Keratinocyte (primary cell): ENCODE measurements around the gene RERE.

Source experiments
- EZH2 ChIP-seq: IDR thresholded peaks from one replicate; pipeline ENCODE4 v1.6.1; 2012; ENCODE audit warnings: inconsistent platforms, mild to moderate bottlenecking, low read length, moderate library complexity
- TF ChIP-seq, protein P1 (sequence below), 3 experiments: IDR thresholded peaks in 1 of 3; conservative IDR thresholded peaks in 1 of 3; optimal IDR thresholded peaks in 1 of 3; 2 replicates in 2 of 3; 3 replicates in 1 of 3; pipeline versions ENCODE3 to v1.5.1; 2011; ENCODE audit warnings: low read length in 3 of 3, mild to moderate bottlenecking in 3 of 3, moderate library complexity in 2 of 3, control low read depth in 1 of 3, inconsistent platforms in 1 of 3; ENCODE audit not compliant: insufficient read depth in 2 of 3; ENCODE audit errors: extremely low read depth in 1 of 3

- TF ChIP-seq, protein P1, sequence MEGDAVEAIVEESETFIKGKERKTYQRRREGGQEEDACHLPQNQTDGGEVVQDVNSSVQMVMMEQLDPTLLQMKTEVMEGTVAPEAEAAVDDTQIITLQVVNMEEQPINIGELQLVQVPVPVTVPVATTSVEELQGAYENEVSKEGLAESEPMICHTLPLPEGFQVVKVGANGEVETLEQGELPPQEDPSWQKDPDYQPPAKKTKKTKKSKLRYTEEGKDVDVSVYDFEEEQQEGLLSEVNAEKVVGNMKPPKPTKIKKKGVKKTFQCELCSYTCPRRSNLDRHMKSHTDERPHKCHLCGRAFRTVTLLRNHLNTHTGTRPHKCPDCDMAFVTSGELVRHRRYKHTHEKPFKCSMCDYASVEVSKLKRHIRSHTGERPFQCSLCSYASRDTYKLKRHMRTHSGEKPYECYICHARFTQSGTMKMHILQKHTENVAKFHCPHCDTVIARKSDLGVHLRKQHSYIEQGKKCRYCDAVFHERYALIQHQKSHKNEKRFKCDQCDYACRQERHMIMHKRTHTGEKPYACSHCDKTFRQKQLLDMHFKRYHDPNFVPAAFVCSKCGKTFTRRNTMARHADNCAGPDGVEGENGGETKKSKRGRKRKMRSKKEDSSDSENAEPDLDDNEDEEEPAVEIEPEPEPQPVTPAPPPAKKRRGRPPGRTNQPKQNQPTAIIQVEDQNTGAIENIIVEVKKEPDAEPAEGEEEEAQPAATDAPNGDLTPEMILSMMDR (optimal IDR thresholded peaks at IDR 0.05 in 1 of 3, IDR thresholded peaks at IDR 0.05 in 1 of 3, conservative IDR thresholded peaks at IDR 0.05 in 1 of 3; ENCODE audit: extremely low read depth in 1 of 3, insufficient read depth in 2 of 3, low read length in 3 of 3) = no peak
- no peak for TF ChIP-seq EZH2
Measured at GRCh38 chr1:8381618-8382017, 435.8 kb downstream of the RERE start.
